Measurements from ENCODE around the gene FOXF1. TPM values are rescaled to one million over a fixed set of nuclear protein-coding genes. Genes with fewer than 3 reads are reported as not detected.

FOXF1 gene
- total and polyA plus RNA-seq, 2 of the 13 experiments (the other 11 are each of a cell fraction or from before 2014, with no cell fraction given): not detected

DNA sequence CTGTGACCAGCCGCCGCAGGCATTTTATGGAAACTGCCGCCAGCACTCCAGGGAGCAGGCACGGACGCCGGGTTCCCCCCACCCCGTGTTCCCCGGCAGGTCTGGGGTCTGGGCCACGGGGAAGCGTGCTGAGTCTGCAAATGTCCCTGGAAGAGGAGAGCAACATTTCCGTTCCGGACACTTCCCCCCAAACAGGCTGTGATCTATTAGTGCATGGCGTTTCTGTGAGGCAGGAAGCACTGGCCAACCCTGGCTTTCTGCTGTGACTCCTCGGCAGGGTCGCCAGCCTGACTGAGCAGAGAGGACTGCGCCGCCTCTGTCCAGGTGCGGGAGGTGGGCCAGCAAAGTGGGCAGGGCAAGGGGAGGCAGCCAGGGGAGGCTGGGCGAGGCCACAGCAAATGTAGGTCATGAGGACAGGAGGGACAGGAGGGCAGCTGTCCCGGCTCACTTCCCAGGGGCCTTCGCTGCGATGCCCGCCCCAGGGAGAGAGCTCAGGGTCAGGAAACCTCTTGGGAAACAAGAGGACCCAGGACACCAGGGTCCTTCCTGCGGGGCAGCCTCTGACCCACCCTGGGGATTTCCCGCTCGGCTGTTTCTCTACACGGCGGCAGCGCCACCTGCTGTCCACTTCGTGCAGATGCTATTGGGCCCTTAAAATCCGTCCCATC, 9.5 kb downstream of the FOXF1 start (continued):
- TF ChIP-seq, protein P1, sequence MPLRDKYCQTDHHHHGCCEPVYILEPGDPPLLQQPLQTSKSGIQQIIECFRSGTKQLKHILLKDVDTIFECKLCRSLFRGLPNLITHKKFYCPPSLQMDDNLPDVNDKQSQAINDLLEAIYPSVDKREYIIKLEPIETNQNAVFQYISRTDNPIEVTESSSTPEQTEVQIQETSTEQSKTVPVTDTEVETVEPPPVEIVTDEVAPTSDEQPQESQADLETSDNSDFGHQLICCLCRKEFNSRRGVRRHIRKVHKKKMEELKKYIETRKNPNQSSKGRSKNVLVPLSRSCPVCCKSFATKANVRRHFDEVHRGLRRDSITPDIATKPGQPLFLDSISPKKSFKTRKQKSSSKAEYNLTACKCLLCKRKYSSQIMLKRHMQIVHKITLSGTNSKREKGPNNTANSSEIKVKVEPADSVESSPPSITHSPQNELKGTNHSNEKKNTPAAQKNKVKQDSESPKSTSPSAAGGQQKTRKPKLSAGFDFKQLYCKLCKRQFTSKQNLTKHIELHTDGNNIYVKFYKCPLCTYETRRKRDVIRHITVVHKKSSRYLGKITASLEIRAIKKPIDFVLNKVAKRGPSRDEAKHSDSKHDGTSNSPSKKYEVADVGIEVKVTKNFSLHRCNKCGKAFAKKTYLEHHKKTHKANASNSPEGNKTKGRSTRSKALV (CRISPR knock-in tag; IDR thresholded peaks at IDR 0.05): no peak
- TF ChIP-seq ZNF549 (CRISPR knock-in tag; IDR thresholded peaks at IDR 0.05): no peak
- no peak for TF ChIP-seq SSRP1 (CRISPR knock-in tag; IDR thresholded peaks at IDR 0.05)
- no peak for TF ChIP-seq ZNF24 (IDR thresholded peaks at IDR 0.05)
- no peak for TF ChIP-seq ZNF253 (CRISPR knock-in tag; IDR thresholded peaks at IDR 0.05; ENCODE audit: borderline replicate concordance)
- no peak for TF ChIP-seq ZNF83 (CRISPR knock-in tag; IDR thresholded peaks at IDR 0.05; ENCODE audit: borderline replicate concordance)
- no peak for TF ChIP-seq SUZ12 (IDR thresholded peaks at IDR 0.05; ENCODE audit: low read depth, low read length)
- no peak for TF ChIP-seq SMAD1 (CRISPR knock-in tag; IDR thresholded peaks at IDR 0.05; ENCODE audit: borderline replicate concordance, low read depth)
- TF ChIP-seq ZBED4 (CRISPR knock-in tag; IDR thresholded peaks at IDR 0.05; ENCODE audit: borderline replicate concordance): no peak
- TF ChIP-seq ASH2L (IDR thresholded peaks at IDR 0.05; ENCODE audit: insufficient read length, low read depth, low read length): no peak
- TF ChIP-seq ZNF33B (CRISPR knock-in tag; IDR thresholded peaks at IDR 0.05): no peak
- no peak for TF ChIP-seq ZC3H4 (CRISPR knock-in tag; IDR thresholded peaks at IDR 0.05; ENCODE audit: borderline replicate concordance)
- TF ChIP-seq, protein P2, sequence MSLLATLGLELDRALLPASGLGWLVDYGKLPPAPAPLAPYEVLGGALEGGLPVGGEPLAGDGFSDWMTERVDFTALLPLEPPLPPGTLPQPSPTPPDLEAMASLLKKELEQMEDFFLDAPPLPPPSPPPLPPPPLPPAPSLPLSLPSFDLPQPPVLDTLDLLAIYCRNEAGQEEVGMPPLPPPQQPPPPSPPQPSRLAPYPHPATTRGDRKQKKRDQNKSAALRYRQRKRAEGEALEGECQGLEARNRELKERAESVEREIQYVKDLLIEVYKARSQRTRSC (CRISPR knock-in tag; IDR thresholded peaks at IDR 0.05; ENCODE audit: low read depth): no peak
- TF ChIP-seq, protein P3, sequence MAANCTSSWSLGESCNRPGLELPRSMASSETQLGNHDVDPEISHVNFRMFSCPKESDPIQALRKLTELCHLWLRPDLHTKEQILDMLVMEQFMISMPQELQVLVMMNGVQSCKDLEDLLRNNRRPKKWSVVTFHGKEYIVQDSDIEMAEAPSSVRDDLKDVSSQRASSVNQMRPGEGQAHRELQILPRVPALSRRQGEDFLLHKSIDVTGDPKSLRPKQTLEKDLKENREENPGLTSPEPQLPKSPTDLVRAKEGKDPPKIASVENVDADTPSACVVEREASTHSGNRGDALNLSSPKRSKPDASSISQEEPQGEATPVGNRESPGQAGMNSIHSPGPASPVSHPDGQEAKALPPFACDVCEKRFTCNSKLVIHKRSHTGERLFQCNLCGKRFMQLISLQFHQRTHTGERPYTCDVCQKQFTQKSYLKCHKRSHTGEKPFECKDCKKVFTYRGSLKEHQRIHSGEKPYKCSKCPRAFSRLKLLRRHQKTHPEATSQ (CRISPR knock-in tag; IDR thresholded peaks at IDR 0.05; ENCODE audit: borderline replicate concordance): no peak
- TF ChIP-seq ZNF687 (CRISPR knock-in tag; IDR thresholded peaks at IDR 0.05): peak; percentile 35; the same call in 1 of the 2 replicates
- TF ChIP-seq MLLT10 (CRISPR knock-in tag; IDR thresholded peaks at IDR 0.05): no peak

Data from HepG2 (cell line).